ENCODE data around the gene CCER1. TPM values are rescaled to one million over a fixed set of nuclear protein-coding genes. Genes with fewer than 3 reads are reported as not detected.

Gene CCER1
- total RNA-seq, 2 donors from 2014 or later = not detected

- no peaks in the 10 kb centered on the region for H3K27me3 ChIP-seq
- no peak overlapping the region for H3K9ac ChIP-seq (ENCODE audit: low read depth in 2 of 2, low read length in 2 of 2)
- no peaks in the 10 kb centered on the region for H3K9me3 ChIP-seq
- H3K4me3 ChIP-seq = no peak overlapping the region
- H3K4me1 ChIP-seq = no peaks in the 10 kb centered on the region
- H3K27ac ChIP-seq = no peak overlapping the region
- TF ChIP-seq CTCF (IDR thresholded peaks at IDR 0.05) = peak; percentile 55
- intact Hi-C loops (cut with DNase I) = no loop called here
- DNase-seq = no peak
- H3K36me3 ChIP-seq = no peaks in the 10 kb centered on the region
These were observed 14.0 kb downstream of the CCER1 start for GRCh38 chr12:90940872-90941499.

GRCh38 chr12:90939382-90939781 is 15.6 kb downstream of the CCER1 start:
- no peak overlapping the region for H3K9ac ChIP-seq (ENCODE audit: low read depth in 2 of 2, low read length in 2 of 2)
- H3K27me3 ChIP-seq = no peaks in the 10 kb centered on the region
- no peak for DNase-seq

GRCh38 chr12:90938451-90938850 is 16.5 kb downstream of the CCER1 start:
- Histone ChIP-seq H3K27me3 (no peaks in the 10 kb centered on the region), H3K4me1 (no peaks in the 10 kb centered on the region), H3K9ac (ENCODE audit: low read depth in 2 of 2, low read length in 2 of 2) (no peak overlapping the region), H3K36me3 (no peaks in the 10 kb centered on the region), H3K4me3 (no peak overlapping the region), H3K27ac (no peak overlapping the region), H3K9me3 (no peaks in the 10 kb centered on the region)
- no peak for TF ChIP-seq CTCF (IDR thresholded peaks at IDR 0.05)
- DNase-seq = no peak
- intact Hi-C loops (cut with DNase I) = no loop called here

More at GRCh38 chr12:90939382-90939781, 15.6 kb downstream of the CCER1 start:
- H3K27ac ChIP-seq = no peak overlapping the region
- intact Hi-C loops (cut with DNase I) = no loop called here
- TF ChIP-seq CTCF (IDR thresholded peaks at IDR 0.05) = no peak
- no peaks in the 10 kb centered on the region for H3K36me3 ChIP-seq
- no peaks in the 10 kb centered on the region for H3K9me3 ChIP-seq
- no peak overlapping the region for H3K4me3 ChIP-seq
- H3K4me1 ChIP-seq = no peaks in the 10 kb centered on the region

- no peak for DNase-seq
- Histone ChIP-seq H3K36me3 (no peaks in the 10 kb centered on the region), H3K4me3 (no peak overlapping the region), H3K27me3 (no peaks in the 10 kb centered on the region), H3K9me3 (no peaks in the 10 kb centered on the region), H3K4me1 (no peaks in the 10 kb centered on the region), H3K9ac (ENCODE audit: low read depth in 2 of 2, low read length in 2 of 2) (no peak overlapping the region), H3K27ac (no peak overlapping the region)
- intact Hi-C loops (cut with DNase I) = no loop called here
- no peak for TF ChIP-seq CTCF (IDR thresholded peaks at IDR 0.05)
These were observed 17.3 kb downstream of the CCER1 start for GRCh38 chr12:90937651-90938050.

GRCh38 chr12:90936230-90937005 is 18.6 kb downstream of the CCER1 start:
- Histone ChIP-seq H3K9me3 (no peaks in the 10 kb centered on the region), H3K4me3 (no peak overlapping the region), H3K27ac (no peak overlapping the region), H3K9ac (ENCODE audit: low read depth in 2 of 2, low read length in 2 of 2) (no peak overlapping the region), H3K27me3 (no peaks in the 10 kb centered on the region), H3K4me1 (no peaks in the 10 kb centered on the region), H3K36me3 (no peaks in the 10 kb centered on the region)
- intact Hi-C loops (cut with DNase I) = no loop called here
- DNase-seq = no peak
- no peak for TF ChIP-seq CTCF (IDR thresholded peaks at IDR 0.05)

Measured in colonic mucosa (tissue), 4 donors.